Fibroblast of the aortic adventitia (primary cell): ENCODE results near the gene GPR82. TPM values are rescaled to one million over a fixed set of nuclear protein-coding genes. Genes with fewer than 3 reads are reported as not detected.
A peak's percentile ranks its signal among the peaks of the same experiment; 100 is the strongest.

Source experiments
- DNase-seq: peaks from one replicate; pipeline ENCODE4 v3.0.0-alpha.2; 2010; ENCODE audit warnings: low read depth
- H3K4me3 ChIP-seq: 2 replicates; pipeline ENCODE4 v1.5.1; 2011; ENCODE audit warnings: low read depth, mild to moderate bottlenecking, control low read depth, low read length, moderate library complexity
- total RNA-seq: library from RNA; depleted of rRNA; stranded (reverse); fragments of >200 nt; gene quantifications from 2 replicates; pipeline ENCODE4 v1.2.3, GENCODE V29; 2012; ENCODE audit warnings: low replicate concordance
- TF ChIP-seq, protein P1 (sequence below): IDR thresholded peaks from 2 replicates; pipeline ENCODE4 v1.5.1; 2011; ENCODE audit warnings: mild to moderate bottlenecking, low read length, control low read depth, inconsistent platforms; ENCODE audit not compliant: insufficient read depth

The GPR82 gene
- total RNA-seq, 1 donor, result under 0.01 TPM

- peak; percentile 12 for DNase-seq
- TF ChIP-seq, protein P1, sequence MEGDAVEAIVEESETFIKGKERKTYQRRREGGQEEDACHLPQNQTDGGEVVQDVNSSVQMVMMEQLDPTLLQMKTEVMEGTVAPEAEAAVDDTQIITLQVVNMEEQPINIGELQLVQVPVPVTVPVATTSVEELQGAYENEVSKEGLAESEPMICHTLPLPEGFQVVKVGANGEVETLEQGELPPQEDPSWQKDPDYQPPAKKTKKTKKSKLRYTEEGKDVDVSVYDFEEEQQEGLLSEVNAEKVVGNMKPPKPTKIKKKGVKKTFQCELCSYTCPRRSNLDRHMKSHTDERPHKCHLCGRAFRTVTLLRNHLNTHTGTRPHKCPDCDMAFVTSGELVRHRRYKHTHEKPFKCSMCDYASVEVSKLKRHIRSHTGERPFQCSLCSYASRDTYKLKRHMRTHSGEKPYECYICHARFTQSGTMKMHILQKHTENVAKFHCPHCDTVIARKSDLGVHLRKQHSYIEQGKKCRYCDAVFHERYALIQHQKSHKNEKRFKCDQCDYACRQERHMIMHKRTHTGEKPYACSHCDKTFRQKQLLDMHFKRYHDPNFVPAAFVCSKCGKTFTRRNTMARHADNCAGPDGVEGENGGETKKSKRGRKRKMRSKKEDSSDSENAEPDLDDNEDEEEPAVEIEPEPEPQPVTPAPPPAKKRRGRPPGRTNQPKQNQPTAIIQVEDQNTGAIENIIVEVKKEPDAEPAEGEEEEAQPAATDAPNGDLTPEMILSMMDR, result no peak
- H3K4me3 ChIP-seq, result no peak overlapping the region
These were observed 6.1 kb downstream of the GPR82 start for GRCh38 chrX:41730081-41730480.

DNA sequence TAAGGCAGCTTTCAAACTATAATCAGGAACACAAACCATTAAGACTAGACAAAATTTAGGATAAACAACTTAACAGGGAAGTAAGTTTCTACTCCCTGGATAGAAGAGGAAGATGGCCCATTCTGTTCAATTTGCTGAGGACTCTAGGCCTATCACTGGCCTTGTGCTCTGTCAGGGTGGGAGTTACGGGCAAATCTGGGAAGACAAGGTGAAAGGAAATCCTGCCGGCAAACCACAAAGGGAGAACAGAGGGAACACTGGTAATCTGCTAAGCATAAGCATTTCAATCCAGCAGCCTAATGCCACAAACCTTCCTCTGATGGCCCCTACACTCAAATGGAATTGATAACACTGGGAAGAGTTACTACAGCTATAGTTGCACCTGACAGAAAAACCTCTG, 8.3 kb downstream of the GPR82 start:
- no peak overlapping the region for H3K4me3 ChIP-seq
- TF ChIP-seq, protein P1, result no peak
- DNase-seq, result no peak

DNA sequence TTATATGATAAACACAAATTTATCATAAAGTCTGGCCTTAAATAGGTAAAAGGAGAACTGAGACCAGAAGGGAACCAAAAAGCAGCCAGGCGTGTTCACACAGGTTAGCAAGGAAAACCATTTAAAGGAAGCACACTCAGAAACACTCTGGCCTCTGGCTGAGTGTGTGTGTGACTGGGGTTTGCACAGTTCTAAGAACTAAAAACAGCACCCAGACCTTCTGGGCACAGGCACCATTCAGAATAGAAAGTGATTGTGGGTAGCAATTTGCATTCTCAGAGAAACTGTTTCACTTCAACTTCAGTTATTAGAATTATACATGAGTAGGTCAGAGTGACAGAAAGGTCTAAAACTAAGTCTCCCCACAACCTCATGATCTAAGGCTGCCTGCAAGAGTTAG, 10.0 kb downstream of the GPR82 start:
- no peak overlapping the region for H3K4me3 ChIP-seq
- TF ChIP-seq, protein P1, result no peak
- DNase-seq, result no peak

GRCh38 chrX:41734530-41734929, 10.5 kb downstream of the GPR82 start:
- TF ChIP-seq, protein P1, result peak; percentile 62
- no peak overlapping the region for H3K4me3 ChIP-seq
- peak; percentile 27 for DNase-seq

DNA sequence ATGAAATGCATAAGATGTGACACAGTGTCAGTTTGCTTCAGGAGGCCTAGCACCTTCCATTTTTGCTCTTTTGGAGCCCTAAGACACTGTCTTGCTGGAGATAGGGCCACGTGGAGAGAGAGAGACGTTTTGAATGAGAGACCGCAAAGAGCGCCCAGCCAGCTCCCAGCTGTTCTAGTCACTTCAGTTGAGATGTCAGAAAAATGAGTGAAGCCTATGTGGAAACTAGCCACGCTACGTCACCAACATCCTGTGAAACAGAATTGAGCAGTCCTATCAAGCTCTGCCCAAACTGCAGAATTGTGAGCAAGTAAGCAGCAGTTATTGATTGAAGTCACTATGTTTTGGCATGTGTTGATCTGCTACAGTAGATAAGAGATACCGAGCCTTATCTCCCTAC, 13.1 kb downstream of the GPR82 start:
- DNase-seq, result no peak
- no peak overlapping the region for H3K4me3 ChIP-seq
- TF ChIP-seq, protein P1, result no peak

GRCh38 chrX:41739871-41740270, 15.9 kb downstream of the GPR82 start:
- no peak overlapping the region for H3K4me3 ChIP-seq
- TF ChIP-seq, protein P1, result no peak
- no peak for DNase-seq

DNA sequence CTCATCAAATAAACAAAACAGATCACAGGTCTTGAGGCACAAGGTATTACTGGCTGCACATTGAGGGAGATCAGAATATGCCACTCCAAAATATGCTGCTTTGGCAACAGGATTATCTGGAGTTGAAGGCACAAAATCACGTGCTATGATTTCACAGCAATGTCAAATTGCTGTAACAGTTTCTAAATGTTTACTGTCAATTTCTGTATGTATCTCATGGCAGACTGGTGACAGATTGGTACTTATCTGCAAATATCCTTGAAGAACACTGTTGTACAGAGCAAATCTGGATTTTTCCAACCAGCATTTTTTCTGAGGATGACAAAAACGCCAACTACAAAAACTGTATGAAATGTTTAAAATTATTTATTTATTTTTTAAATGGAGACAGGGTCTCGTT, 26.7 kb downstream of the GPR82 start:
- TF ChIP-seq, protein P1, result no peak

More for the DNA sequence above, 26.7 kb downstream of the GPR82 start:
- DNase-seq, result no peak
- H3K4me3 ChIP-seq, result no peak overlapping the region
